T-helper 2 cell (primary cell): ENCODE results near the gene SLC16A3.

Experiments
- DNase-seq, 5 experiments: peaks; one replicate each; pipeline versions ENCODE4 v3.0.0 to v3.0.0-alpha.2; 2012 to 2022

SLC16A3 gene

DNA sequence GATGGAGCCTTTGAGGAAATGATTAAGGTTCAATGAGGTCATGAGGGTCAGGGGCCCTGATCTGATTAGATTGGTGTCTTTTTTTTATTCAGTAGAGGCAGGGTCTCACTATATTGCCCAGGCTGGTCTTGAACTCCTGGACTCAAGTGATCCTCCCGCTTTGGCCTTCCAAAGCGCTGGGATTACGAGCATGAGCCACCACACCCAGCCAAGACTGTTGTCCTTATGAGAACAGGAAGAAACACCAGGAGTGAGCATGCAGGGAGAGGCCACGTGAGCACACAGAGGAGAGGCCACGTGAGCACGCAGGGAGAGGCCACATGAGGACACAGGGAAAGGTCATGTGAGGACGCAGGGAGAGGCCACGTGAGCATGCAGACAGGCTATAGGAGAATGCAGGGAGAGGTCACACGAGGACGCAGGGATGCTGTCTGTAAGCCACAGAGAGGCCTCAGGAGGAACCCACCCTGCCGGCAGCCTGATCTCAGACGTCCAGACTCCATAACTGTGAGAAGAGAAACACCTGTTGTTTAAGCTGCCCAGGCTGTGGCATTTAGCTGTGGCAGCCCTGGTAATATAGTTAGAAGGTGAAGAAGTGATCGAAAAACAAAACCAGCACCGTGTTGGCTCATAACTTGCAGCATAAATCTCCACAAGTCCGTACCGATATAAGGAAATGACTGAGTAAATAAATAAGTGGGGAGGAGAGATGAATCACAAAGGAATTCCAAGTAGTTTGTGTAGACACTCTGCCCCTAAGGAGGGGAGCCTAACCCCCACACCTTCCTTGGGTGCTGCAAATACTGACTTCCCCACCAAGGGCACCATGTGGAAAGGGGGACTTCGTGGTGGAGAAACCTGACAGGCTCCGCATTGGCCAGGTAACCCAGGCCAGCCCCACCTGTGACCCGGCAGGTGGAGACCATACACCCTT is 59.3 kb downstream of the SLC16A3 start:
- DNase-seq, result no peak
